GM12872 (cell line): ENCODE data around the gene DHX34.

ENCODE experiments used
- CTCF ChIP-seq: IDR thresholded peaks from 3 replicates; pipeline ENCODE4 v1.5.1; 2011; ENCODE audit warnings: low read depth, mild to moderate bottlenecking, low read length, moderate library complexity; ENCODE audit not compliant: insufficient read depth

DHX34 gene

GRCh38 chr19:47421844-47422395 is 72.8 kb downstream of the DHX34 start:
- no peak for TF ChIP-seq CTCF

GRCh38 chr19:47422417-47423163 is 73.5 kb downstream of the DHX34 start:
- TF ChIP-seq CTCF: no peak

- TF ChIP-seq CTCF: no peak
These were observed 74.2 kb downstream of the DHX34 start for GRCh38 chr19:47423203-47423882.

GRCh38 chr19:47427241-47428176 is 78.4 kb downstream of the DHX34 start:
- peak; percentile 98 for TF ChIP-seq CTCF

GRCh38 chr19:47428177-47428894 is 79.2 kb downstream of the DHX34 start:
- no peak for TF ChIP-seq CTCF

GRCh38 chr19:47429140-47429793 is 80.2 kb downstream of the DHX34 start:
- TF ChIP-seq CTCF: no peak
